Measurements from ENCODE around the gene SAV1.
"Not testable (repeated sequence)": the region's sequence is repeated elsewhere in the genome, so short reads cannot be mapped to it uniquely, and the experiment has no call there.

SAV1 gene

GRCh38 chr14:50667996-50668825 lies at the start of gene SAV1:
Gene SAV1 (minus strand): TSS chr14:50668306. CDS start chr14:50667967, 339 bp downstream.
- DNase-seq = peak; percentile 60 to 63

GRCh38 chr14:50717811-50718210 lies 49.7 kb upstream of the SAV1 start:
- no peak for DNase-seq

- DNase-seq = no peak
These were observed 46.5 kb upstream of the SAV1 start for GRCh38 chr14:50714450-50715073.

GRCh38 chr14:50711043-50711442 lies 42.9 kb upstream of the SAV1 start:
- DNase-seq = no peak

- no peak for DNase-seq
These were observed 37.0 kb upstream of the SAV1 start for GRCh38 chr14:50705026-50705593.

- DNase-seq = no peak
These were observed 36.4 kb upstream of the SAV1 start for GRCh38 chr14:50704454-50705010.

- no peak for DNase-seq
These were observed 29.7 kb upstream of the SAV1 start for GRCh38 chr14:50697659-50698290.

GRCh38 chr14:50694260-50694659 lies 26.2 kb upstream of the SAV1 start:
- not testable (repeated sequence) for DNase-seq

GRCh38 chr14:50688875-50689274 lies 20.8 kb upstream of the SAV1 start:
- DNase-seq = no peak

- no peak for DNase-seq
These were observed 11.6 kb upstream of the SAV1 start for GRCh38 chr14:50679674-50680073.

- no peak for DNase-seq
These were observed 10.1 kb upstream of the SAV1 start for GRCh38 chr14:50678163-50678562.

GRCh38 chr14:50677527-50678063 lies 9.5 kb upstream of the SAV1 start:
- DNase-seq = no peak

- no peak for DNase-seq
These were observed 8.9 kb upstream of the SAV1 start for GRCh38 chr14:50676814-50677516.

- no peak for DNase-seq
These were observed 7.5 kb upstream of the SAV1 start for GRCh38 chr14:50675597-50675996.

- DNase-seq = no peak
These were observed 2.8 kb upstream of the SAV1 start for GRCh38 chr14:50670866-50671256.

GRCh38 chr14:50670196-50670865 lies 2.2 kb upstream of the SAV1 start:
- DNase-seq = no peak

GRCh38 chr14:50669441-50669986 lies 1.4 kb upstream of the SAV1 start:
- DNase-seq = no peak

GRCh38 chr14:50668826-50669143 lies 679 bp upstream of the SAV1 start:
- DNase-seq = no peak

- peak in 1 of 2 donors; percentile 21 for DNase-seq
These were observed 466 bp downstream of the SAV1 start for GRCh38 chr14:50667684-50667995.

- peak in 1 of 2 donors; percentile 20 for DNase-seq
These were observed 1.1 kb downstream of the SAV1 start for GRCh38 chr14:50666772-50667683.

GRCh38 chr14:50665300-50665699 lies 2.8 kb downstream of the SAV1 start:
- DNase-seq = not testable (repeated sequence)

Data from stimulated activated CD4-positive, alpha-beta T cell treated with anti-CD3 and anti-CD28 coated beads, Interleukin-2, amount 100 ng/mL, for 24 hours (primary cell).